Right atrium auricular region (tissue), 2 donors: ENCODE measurements around the gene RNU6-8. TPM values are rescaled to one million over a fixed set of nuclear protein-coding genes. Genes with fewer than 3 reads are reported as not detected.

Experiments
- DNase-seq: peaks from one replicate; pipeline ENCODE4 v3.0.0-alpha.2; 2019; ENCODE audit warnings: low spot score
- H3K27ac ChIP-seq, 2 donors: fragments of 200-600 bp; sonication (generic); 1 replicate in 1 of 2; 2 replicates in 1 of 2; pipeline ENCODE4 v1.5.1; 2016 to 2019
- H3K27me3 ChIP-seq, 2 donors: fragments of 200-600 bp; sonication (generic); one replicate each; pipeline versions ENCODE4 v1.5.1 to v1.6.0; 2017 to 2019
- H3K36me3 ChIP-seq: fragments of 200-600 bp; sonication (generic); one replicate; pipeline ENCODE4 v1.5.1; 2016
- H3K4me1 ChIP-seq, 2 donors: fragments of 200-600 bp; sonication (generic); one replicate each; pipeline versions ENCODE4 v1.5.1 to v1.6.0; 2017 to 2019
- H3K4me3 ChIP-seq, 2 donors: fragments of 200-600 bp; sonication (generic); 1 replicate in 1 of 2; 2 replicates in 1 of 2; pipeline ENCODE4 v1.5.1; 2017 to 2019; ENCODE audit warnings: mild to moderate bottlenecking in 1 of 2, moderate library complexity in 1 of 2
- H3K9me3 ChIP-seq, 2 donors: fragments of 200-600 bp; sonication (generic); one replicate each; pipeline ENCODE4 v1.5.1; 2019
- total RNA-seq, 2 donors: library from RNA; depleted of rRNA; stranded (reverse); fragments of >200 nt; gene quantifications; one replicate each; pipeline ENCODE4 v1.1.0, GENCODE V29; 2016
- TF ChIP-seq, protein P1 (sequence below), 2 donors: fragments of 200-600 bp; sonication (generic); IDR thresholded peaks; one replicate each; pipeline ENCODE4 v1.5.1; 2019; ENCODE audit warnings: antibody characterized with exemption in 2 of 2

The RNU6-8 gene
- total RNA-seq, 2 donors from 2014 or later: not detected

- no peaks in the 10 kb centered on the region for H3K4me1 ChIP-seq
- H3K9me3 ChIP-seq: peaks cover 0 to 2% of the 10 kb centered on the region in 2 donors
- H3K27ac ChIP-seq: no peak overlapping the region
- TF ChIP-seq, protein P1, sequence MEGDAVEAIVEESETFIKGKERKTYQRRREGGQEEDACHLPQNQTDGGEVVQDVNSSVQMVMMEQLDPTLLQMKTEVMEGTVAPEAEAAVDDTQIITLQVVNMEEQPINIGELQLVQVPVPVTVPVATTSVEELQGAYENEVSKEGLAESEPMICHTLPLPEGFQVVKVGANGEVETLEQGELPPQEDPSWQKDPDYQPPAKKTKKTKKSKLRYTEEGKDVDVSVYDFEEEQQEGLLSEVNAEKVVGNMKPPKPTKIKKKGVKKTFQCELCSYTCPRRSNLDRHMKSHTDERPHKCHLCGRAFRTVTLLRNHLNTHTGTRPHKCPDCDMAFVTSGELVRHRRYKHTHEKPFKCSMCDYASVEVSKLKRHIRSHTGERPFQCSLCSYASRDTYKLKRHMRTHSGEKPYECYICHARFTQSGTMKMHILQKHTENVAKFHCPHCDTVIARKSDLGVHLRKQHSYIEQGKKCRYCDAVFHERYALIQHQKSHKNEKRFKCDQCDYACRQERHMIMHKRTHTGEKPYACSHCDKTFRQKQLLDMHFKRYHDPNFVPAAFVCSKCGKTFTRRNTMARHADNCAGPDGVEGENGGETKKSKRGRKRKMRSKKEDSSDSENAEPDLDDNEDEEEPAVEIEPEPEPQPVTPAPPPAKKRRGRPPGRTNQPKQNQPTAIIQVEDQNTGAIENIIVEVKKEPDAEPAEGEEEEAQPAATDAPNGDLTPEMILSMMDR (IDR thresholded peaks at IDR 0.05): no peak
- no peak for DNase-seq
- no peak overlapping the region for H3K4me3 ChIP-seq
- H3K27me3 ChIP-seq: no peaks in the 10 kb centered on the region
- no peaks in the 10 kb centered on the region for H3K36me3 ChIP-seq
Measured at GRCh38 chr14:32190673-32191072, 12.4 kb downstream of the RNU6-8 start.

- DNase-seq: no peak
- no peaks in the 10 kb centered on the region for H3K27me3 ChIP-seq
- H3K27ac ChIP-seq: no peak overlapping the region
- no peak overlapping the region for H3K4me3 ChIP-seq
- no peaks in the 10 kb centered on the region for H3K4me1 ChIP-seq
- peaks cover 0 to 11% of the 10 kb centered on the region in 2 donors for H3K9me3 ChIP-seq
- TF ChIP-seq, protein P1 (IDR thresholded peaks at IDR 0.05): no peak
- H3K36me3 ChIP-seq: no peaks in the 10 kb centered on the region
Measured at GRCh38 chr14:32189811-32190210, 13.3 kb downstream of the RNU6-8 start.

- Histone ChIP-seq H3K27me3 (no peaks in the 10 kb centered on the region), H3K27ac (no peak overlapping the region), H3K4me1 (no peaks in the 10 kb centered on the region), H3K4me3 (no peak overlapping the region), H3K9me3 (peaks cover 0 to 11% of the 10 kb centered on the region in 2 donors), H3K36me3 (no peaks in the 10 kb centered on the region)
- TF ChIP-seq, protein P1 (IDR thresholded peaks at IDR 0.05): no peak
- DNase-seq: no peak
Measured at GRCh38 chr14:32186248-32186647, 16.8 kb downstream of the RNU6-8 start.

DNA sequence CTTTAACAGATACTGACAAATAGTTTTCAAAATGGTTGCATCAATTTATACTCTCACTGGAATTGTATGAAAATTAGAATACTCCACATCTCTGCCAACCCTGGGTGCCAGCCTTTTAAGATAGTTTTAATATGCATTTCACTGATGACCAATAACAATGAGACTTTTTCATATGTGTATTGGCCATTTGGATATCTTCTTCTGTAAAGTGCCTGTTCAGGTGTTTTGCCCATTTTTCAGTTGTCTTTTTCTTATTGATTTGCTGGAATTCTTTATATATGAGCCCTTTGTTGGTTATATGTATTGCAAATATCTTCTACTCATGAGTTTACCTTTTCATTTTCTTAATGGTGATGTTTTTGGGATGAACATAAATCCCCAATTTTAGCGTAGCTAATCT is 18.0 kb downstream of the RNU6-8 start:
- no peaks in the 10 kb centered on the region for H3K4me1 ChIP-seq
- no peak for DNase-seq
- TF ChIP-seq, protein P1 (IDR thresholded peaks at IDR 0.05): no peak

GRCh38 chr14:32183151-32184058 is 19.7 kb downstream of the RNU6-8 start:
- DNase-seq: no peak
- Histone ChIP-seq H3K4me1 (no peaks in the 10 kb centered on the region), H3K4me3 (no peak overlapping the region), H3K27me3 (no peaks in the 10 kb centered on the region), H3K36me3 (no peaks in the 10 kb centered on the region), H3K9me3 (peaks cover 0 to 19% of the 10 kb centered on the region in 2 donors), H3K27ac (peak overlapping the region in 1 of 2 donors; percentile 2)
- TF ChIP-seq, protein P1 (IDR thresholded peaks at IDR 0.05): no peak

More for the DNA sequence above, 18.0 kb downstream of the RNU6-8 start:
- Histone ChIP-seq H3K27me3 (no peaks in the 10 kb centered on the region), H3K9me3 (peaks cover 0 to 12% of the 10 kb centered on the region in 2 donors), H3K36me3 (no peaks in the 10 kb centered on the region), H3K4me3 (no peak overlapping the region), H3K27ac (no peak overlapping the region)
